Activated gamma-delta T cell treated with Interleukin-2 at 50 U/mL for 16 hours (primary cell): ENCODE measurements around the gene BNIP5.
"Not testable (repeated sequence)": the region's sequence is repeated elsewhere in the genome, so short reads cannot be mapped to it uniquely, and the experiment has no call there.

Experiments used
- DNase-seq: peaks from one replicate; pipeline ENCODE4 v3.0.0-alpha.2; 2020

The BNIP5 gene

GRCh38 chr6:36364669-36365479 is 28.2 kb upstream of the BNIP5 start:
- DNase-seq: no peak

DNA sequence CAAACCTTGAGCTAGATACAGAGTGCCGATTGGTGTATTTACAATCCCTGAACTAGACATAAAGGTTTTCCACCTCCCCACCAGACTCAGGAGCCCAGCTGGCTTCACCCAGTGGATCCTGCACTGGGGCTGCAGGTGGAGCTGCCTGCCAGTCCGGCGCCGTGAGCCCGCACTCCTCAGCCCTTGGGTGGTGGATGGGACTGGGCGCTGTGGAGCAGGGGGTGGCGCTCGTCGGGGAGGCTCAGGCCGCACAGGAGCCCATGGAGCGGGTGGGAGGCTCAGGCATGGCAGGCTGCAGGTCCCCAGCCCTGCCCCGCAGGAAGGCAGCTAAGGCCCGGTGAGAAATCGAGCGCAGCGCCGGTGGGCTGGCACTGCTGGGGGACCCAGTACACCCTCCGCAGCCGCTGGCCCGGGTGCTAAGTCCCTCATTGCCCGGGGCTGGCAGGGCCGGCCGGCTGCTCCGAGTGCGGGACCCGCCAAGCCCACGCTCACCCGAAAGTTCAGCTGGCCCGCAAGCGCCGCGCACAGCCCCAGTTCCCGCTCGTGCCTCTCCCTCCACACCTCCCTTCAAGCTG is 27.5 kb upstream of the BNIP5 start:
- DNase-seq: not testable (repeated sequence)

- DNase-seq: not testable (repeated sequence)
Measured at GRCh38 chr6:36363371-36363752, 26.7 kb upstream of the BNIP5 start.

DNA sequence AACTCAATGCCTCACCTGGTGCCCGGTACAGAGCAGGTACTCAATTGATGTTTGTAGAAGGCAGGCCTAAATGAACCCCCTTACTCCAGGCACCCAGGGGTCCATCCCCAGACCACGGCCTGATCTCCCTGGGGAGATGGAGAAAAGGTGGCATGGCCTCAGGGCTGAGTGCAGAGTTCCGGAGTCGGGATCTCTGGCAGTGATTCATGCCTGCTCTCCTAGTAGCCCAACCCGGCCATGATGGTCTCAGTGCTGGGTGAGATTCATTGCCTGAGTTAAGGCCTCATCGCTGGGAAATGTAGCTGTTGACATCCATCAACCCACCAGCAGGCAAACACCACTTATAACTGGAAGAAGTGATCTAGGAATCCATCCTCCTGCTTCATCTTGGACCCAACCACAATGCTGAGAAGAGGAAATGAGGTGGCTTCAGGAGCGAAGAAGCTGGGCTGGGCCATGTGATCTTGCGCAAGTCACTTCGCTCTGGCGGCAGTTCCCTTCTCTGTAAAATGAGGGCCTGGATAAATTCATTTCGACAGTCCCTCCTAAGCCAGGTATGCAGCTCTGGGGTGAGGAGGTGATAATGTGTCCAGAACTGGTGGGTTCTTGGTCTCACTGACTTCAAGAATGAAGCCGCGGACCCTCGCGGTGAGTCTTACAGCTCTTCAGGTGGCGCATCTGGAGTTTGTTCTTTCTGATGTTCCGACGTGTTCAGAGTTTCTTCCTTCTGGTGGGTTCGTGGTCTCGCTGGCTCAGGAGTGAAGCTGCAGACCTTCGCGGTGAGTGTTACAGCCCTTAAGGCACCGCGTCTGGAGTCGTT is 26.1 kb upstream of the BNIP5 start:
- DNase-seq: no peak

- no peak for DNase-seq
Measured at GRCh38 chr6:36361071-36361470, 24.4 kb upstream of the BNIP5 start.

DNA sequence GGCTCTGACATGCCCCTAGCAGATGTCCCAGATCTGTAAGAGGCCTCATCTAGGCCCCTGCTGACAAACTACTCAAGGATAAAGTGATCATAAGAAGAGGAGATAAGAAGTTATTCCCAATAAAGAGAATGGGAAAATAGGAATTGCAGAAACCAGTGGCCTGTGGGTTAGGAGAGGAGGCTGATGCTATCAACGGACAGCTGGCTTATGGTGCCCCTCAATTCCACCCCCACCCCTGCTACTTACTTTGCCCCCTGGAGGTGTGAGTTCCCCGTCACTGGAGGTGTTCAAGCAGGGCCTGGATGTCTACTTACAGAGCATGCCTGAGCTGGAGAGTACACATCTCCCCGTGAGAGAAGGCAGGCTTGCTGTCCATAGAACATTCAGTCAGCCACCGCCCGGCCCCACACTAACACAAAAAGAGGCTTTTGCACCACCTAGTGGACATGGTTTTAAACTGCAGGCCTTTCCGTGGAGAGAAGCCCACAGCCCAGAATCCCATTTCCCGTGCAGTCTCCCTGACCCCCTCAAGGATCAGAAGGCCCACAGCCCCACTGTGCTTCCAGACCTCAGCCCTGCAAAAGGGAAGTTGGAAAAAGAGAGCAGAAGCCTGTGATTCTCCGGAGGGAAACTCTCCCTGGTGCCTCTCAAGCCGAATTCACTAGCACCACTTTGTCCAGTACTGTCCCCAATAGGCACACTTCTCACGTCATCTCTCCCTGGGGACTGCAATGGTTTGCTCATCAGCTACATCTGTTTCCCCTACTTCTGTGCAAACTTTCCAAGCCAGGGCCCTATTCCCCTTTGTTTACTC is 23.8 kb upstream of the BNIP5 start:
- DNase-seq: peak; percentile 66

DNA sequence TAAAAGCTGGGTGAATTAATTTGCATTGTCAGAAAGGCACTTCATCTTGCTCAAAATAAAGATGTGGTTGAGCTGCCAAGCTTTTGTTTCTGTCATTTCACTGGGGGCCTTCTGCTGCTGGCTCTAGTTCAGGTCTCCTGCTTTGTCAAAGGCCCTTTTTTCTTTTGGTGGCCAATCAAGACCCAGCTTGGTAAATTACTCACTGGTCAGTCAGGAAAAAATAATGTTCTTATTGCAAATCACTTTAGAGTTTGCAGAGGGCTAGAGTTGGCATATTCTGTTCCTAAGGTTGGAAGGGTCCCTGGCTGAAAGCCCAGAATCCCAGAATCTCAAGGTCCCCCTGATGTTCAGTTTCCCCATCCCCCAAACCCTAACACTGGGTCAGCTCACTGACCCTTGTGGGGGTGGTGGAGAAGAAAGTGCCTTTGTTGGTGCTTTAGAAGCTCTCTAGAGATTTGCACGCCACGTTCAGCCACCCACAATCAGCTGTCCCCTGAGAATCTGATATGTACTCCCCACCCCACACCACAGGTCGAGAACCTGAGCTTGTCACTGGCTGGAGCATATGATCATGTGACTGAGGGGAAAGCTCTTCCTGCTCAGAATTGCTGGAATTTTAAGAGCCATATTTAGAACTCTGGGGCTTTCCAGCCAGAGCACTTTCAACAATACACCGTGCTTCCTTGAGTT is 21.7 kb upstream of the BNIP5 start:
- no peak for DNase-seq

GRCh38 chr6:36357872-36358225 is 21.2 kb upstream of the BNIP5 start:
- DNase-seq: peak; percentile 6

DNA sequence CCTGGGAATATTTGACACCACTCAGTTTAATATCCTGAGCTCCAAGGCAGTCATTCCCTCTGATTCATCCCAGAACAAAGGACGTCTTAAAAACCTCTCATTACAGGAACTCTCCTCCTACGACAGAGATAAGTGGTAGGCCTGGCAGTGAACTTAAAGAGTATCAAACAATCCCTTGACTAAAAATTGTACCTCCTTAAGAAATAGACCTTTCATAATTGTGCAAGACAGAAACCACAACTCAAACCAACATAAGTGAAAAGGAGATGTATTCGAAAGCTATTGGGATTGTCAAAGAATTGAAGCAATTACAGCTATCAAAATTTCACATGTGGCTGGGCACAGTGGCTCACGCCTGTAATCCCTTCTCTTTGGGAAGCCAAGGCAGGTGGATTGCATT is 19.1 kb upstream of the BNIP5 start:
- no peak for DNase-seq

DNA sequence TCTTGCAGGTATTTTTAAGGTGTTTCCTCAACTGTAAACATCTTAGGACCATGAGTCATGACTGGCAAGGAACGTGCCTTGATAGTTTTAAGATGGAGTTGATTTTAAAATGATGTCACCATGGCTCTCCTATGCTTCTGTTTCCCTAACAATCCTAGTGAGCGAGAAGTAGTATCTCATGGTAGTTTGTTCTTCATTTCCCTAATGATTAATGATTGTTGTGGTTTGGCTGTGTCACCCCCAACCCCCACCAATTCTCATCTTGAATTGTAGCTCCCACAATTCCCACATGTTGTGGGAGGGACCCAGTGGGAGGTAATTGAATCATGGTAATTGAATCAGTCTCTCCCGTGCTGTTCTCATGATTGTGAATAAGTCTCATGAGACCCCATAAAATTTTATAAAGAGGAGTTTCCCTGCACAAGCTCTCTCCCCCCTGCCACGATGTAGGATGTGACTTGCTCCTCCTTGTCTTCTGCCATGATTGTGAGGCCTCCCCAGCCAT is 16.8 kb upstream of the BNIP5 start:
- no peak for DNase-seq

DNA sequence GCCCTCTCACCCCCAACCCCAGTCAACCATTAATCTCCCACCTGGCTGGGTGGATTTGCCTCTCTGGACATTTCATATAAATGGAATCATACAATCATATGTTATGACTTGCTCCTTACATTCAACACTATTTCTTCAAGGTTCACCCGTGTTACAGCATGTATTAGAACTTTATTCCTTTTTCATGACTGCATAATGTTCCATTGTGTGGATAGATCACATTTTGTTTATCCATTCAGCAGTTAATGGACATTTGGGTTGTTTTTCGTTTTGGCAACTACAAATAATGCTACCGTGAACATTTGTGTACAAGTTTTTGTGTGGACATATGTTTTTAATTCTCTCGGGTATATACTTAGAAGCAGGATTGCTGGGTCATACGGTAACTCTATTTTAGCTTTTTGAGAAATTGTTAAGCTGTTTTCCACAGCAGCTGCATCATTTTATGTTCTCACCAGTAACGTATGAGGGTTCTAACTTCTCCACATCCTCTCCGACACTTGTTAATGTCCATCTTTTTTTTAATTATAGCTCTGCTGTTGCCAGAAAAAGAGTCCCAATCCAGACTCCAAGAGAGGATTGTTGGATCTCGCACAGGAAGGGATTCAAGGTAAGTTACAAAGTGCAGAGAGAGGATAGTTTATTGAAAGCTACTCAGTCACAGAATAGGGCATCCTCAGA is 15.9 kb upstream of the BNIP5 start:
- DNase-seq: no peak

- DNase-seq: no peak
Measured at GRCh38 chr6:36350681-36351571, 14.2 kb upstream of the BNIP5 start.

DNA sequence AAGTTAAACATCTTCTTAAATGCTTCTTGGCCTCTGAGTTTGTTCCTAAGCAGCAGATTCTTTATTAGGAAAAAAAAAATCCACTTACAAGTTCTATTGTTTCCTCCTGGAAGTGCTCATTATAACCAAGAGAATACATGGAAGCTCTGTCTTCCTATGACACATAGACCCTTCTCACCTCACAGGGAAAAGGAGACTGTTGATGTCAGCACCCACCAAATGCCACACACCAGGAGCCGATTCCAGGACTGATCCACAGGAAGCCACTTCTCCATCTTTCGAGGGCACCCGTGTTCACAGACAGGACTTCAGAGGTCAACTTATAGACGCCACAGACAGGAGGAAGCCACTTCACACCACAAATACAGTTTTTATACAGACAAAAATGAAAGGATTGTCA is 13.4 kb upstream of the BNIP5 start:
- DNase-seq: no peak

GRCh38 chr6:36349240-36349639 is 12.6 kb upstream of the BNIP5 start:
- DNase-seq: peak; percentile 14

DNA sequence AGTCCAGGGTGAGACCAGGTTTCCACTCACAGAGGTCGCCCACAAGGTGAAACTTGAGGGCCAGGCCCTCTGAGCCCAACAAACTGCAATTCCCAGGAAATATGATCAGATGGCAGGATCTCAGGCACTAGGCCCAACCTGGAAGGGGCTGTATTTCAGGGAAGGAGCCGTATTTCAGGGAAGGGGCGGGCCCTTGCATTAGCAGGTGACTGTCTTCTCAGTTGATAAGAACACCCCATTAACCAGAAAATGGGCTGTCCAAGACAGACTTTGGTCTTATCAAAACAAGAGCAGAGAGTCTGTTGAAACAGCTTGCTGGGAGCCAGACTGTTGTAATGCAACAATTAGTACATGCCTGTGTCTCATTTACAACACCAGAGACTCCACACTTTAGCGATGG is 10.9 kb upstream of the BNIP5 start:
- no peak for DNase-seq

GRCh38 chr6:36346486-36347273 is 10.0 kb upstream of the BNIP5 start:
- DNase-seq: no peak

DNA sequence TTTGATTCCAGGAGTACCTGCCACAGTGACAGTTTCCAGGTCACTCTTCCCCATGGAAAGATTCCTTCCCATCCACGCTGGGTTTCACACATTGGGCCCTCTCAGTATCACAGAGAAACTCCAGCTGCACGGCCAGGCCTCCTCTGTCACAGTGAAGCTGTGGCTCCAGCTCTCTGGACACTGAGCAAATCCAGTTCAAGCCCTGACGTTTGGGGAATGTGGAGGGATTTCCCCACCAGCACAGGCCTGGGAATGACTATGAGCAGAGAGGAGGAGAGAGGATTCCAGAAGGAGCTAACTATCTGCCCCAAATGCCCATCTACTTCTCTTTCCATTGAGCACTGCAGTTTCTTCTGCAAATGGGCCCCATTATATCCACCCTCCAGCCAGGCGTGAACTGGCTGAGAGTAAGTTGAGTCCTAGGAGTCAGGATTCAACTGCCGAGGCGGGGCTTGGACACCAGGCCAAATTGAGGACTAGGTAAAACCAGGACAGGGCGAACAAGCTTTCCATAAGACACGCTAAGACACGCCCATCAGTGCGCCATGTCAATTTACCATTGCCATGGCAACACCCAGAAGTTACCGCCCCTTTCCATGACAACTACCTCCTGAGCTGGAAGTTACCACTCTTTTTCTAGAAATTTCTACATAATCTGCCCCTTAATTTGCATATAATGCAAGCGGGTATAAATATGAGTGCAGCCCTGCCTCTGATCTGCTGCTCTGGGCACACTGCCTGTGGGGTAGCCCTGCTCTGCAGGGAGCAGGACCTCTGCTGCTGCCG is 9.2 kb upstream of the BNIP5 start:
- DNase-seq: no peak

DNA sequence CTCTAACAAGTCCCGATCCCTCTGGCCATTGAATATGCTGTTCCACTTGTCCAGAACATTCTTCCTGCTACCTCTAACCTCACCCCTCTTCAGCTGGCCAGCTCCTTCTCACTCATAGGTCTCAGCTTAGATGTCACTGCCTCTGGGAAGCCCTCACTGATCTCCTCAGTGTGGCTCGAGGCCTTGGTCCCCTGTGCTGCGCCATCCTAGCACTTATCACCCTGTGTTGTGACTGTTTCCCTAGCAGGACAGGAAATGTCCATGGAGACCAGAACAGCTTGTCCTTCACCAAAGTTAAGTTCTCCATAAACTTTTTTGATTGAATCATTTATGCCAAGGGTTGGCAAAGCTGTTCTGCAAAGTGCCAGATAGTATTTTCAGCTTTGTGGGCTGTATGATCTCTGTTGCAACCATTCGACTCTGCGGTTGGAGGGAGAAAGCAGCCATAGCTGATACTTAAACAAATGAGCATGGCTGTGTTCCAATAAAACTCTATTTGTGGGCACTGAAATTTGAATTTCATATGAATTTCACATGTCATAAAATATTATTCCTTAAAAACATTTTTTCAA is 6.5 kb upstream of the BNIP5 start:
- DNase-seq: no peak
